Cardiac muscle cell (in vitro differentiated cells and primary cell): ENCODE measurements around the gene GLT8D2. TPM values are rescaled to one million over a fixed set of nuclear protein-coding genes. Genes with fewer than 3 reads are reported as not detected.

ENCODE experiments used
- DNase-seq, 2 donors: peaks; one replicate each; pipeline versions ENCODE4 v3.0.0 to v3.0.0-alpha.2; 2010 to 2017; ENCODE audit warnings: low read depth in 1 of 2, low spot score in 1 of 2
- H3K27ac ChIP-seq: fragments of 200-600 bp; sonication (generic); 2 replicates; pipeline ENCODE4 v1.5.1; 2016
- H3K27me3 ChIP-seq: fragments of 200-600 bp; sonication (generic); 2 replicates; pipeline ENCODE4 v1.6.0; 2016; ENCODE audit warnings: control low read depth
- H3K36me3 ChIP-seq: fragments of 200-600 bp; sonication (generic); 2 replicates; pipeline ENCODE4 v1.5.1; 2016; ENCODE audit warnings: control low read depth
- H3K4me1 ChIP-seq: fragments of 200-600 bp; sonication (generic); 2 replicates; pipeline ENCODE4 v1.8.1; 2017; ENCODE audit warnings: low read depth, mild to moderate bottlenecking, mixed run types
- H3K4me3 ChIP-seq: fragments of 200-600 bp; sonication (generic); 2 replicates; pipeline ENCODE4 v1.5.1; 2016; ENCODE audit warnings: mild to moderate bottlenecking
- H3K9me3 ChIP-seq: fragments of 200-600 bp; sonication (generic); 2 replicates; pipeline ENCODE4 v1.5.1; 2017; ENCODE audit warnings: low read depth, mild to moderate bottlenecking, control low read depth
- polyA plus RNA-seq: library from polyadenylated mRNA; unstranded; fragments of >200 nt; fragmentation: Nextera tagmentation; extraction: Ambion mirVana; gene quantifications from 2 replicates; pipeline ENCODE4 v1.2.1, GENCODE V29; 2016
- total RNA-seq: library from RNA; depleted of rRNA; stranded (reverse); fragments of >200 nt; gene quantifications from 2 replicates; pipeline ENCODE4 v1.2.3, GENCODE V29; 2016
- TF ChIP-seq, protein P1 (sequence below): IDR thresholded peaks from 2 replicates; pipeline ENCODE4 v1.5.1; 2012; ENCODE audit warnings: low read depth, mild to moderate bottlenecking, low read length

The GLT8D2 gene
- total and polyA plus RNA-seq, 2 experiments from 2014 or later: 5.9 to 6.3 TPM

DNA sequence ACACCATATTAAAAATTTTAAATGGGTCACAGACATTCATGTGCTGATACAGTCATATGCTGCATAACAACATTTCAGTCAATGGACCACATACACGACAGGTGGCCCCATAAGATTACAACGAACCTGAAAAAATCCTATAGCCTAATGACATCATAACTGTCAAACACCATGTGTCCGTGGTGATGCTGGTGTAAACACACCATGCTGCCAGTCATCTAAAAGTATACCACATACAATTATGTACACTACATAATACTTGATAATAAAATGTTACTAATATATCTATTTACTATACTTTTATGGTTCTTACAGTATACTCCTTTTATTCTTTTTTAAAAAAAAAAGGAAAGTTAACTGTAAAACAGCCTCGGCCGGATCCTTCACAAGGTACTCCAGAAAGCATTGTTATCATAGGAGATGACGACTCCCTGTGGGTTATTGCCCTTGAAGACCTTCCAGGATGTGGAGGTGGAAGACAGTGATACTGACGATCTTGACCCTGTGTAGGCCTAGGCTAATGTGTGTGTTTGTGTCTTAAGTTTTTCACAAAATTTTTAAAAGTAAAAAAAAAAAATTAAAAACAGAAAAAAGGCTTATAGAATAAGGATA lies 89.3 kb downstream of the GLT8D2 start:
- Histone ChIP-seq H3K4me1 (peaks cover 20% of the 10 kb centered on the region), H3K36me3 (no peaks in the 10 kb centered on the region), H3K9me3 (no peaks in the 10 kb centered on the region), H3K27ac (no peak overlapping the region), H3K4me3 (no peak overlapping the region), H3K27me3 (no peaks in the 10 kb centered on the region)
- TF ChIP-seq, protein P1, sequence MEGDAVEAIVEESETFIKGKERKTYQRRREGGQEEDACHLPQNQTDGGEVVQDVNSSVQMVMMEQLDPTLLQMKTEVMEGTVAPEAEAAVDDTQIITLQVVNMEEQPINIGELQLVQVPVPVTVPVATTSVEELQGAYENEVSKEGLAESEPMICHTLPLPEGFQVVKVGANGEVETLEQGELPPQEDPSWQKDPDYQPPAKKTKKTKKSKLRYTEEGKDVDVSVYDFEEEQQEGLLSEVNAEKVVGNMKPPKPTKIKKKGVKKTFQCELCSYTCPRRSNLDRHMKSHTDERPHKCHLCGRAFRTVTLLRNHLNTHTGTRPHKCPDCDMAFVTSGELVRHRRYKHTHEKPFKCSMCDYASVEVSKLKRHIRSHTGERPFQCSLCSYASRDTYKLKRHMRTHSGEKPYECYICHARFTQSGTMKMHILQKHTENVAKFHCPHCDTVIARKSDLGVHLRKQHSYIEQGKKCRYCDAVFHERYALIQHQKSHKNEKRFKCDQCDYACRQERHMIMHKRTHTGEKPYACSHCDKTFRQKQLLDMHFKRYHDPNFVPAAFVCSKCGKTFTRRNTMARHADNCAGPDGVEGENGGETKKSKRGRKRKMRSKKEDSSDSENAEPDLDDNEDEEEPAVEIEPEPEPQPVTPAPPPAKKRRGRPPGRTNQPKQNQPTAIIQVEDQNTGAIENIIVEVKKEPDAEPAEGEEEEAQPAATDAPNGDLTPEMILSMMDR: no peak
- no peak for DNase-seq

DNA sequence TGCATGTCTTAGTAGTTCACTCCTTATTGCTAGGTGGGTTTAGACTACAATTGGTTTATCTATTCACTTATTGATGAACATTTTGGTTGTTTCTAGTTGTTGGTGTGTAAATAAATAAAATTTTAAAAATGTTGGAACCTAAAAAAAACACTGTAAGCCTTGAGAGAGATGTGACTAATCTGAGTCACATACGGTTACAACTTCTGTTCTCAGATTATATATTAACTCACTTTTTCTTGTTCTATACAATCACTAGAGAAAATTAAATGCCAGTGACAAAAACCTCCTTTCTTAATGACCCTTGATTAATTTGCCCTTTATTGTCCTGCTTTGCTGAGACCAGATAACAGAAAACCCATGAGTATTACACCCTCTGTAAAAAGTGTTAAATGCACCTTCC lies 91.4 kb downstream of the GLT8D2 start:
- H3K27ac ChIP-seq: peak overlapping the region; percentile 46

DNA sequence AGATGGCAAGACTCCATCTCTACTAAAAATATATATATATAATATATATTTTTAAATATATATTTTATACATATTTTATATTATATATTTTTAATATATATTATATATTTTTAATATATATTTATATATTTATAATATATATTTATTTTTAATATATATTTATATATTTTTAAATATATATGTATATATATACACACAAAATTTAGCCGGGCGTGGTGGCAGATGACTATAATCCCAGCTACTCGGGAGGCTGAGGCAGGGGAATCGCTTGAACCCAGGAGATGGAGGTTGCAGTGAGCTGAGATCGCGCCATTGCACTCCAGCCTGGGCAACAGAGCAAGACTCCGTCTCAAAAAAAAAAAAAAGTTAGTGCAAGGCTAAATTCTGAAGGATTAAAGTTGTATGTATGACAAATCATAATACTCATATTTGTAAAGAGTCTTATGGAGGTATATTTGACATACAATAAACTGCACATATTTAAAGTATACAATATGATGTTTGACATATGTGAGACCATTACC lies 92.1 kb downstream of the GLT8D2 start:
- Histone ChIP-seq H3K4me3 (peak overlapping the region; percentile 89), H3K9me3 (no peaks in the 10 kb centered on the region), H3K27me3 (no peaks in the 10 kb centered on the region), H3K27ac (peak overlapping the region; percentile 95), H3K4me1 (peaks cover 15% of the 10 kb centered on the region), H3K36me3 (peaks cover 13% of the 10 kb centered on the region)
- DNase-seq: no peak
- TF ChIP-seq, protein P1: no peak

More for the DNA sequence above, 91.4 kb downstream of the GLT8D2 start:
- peaks cover 7% of the 10 kb centered on the region for H3K36me3 ChIP-seq
- peaks cover 15% of the 10 kb centered on the region for H3K4me1 ChIP-seq
- H3K27me3 ChIP-seq: no peaks in the 10 kb centered on the region
- no peak overlapping the region for H3K4me3 ChIP-seq
- no peaks in the 10 kb centered on the region for H3K9me3 ChIP-seq
- TF ChIP-seq, protein P1: no peak
- no peak for DNase-seq

DNA sequence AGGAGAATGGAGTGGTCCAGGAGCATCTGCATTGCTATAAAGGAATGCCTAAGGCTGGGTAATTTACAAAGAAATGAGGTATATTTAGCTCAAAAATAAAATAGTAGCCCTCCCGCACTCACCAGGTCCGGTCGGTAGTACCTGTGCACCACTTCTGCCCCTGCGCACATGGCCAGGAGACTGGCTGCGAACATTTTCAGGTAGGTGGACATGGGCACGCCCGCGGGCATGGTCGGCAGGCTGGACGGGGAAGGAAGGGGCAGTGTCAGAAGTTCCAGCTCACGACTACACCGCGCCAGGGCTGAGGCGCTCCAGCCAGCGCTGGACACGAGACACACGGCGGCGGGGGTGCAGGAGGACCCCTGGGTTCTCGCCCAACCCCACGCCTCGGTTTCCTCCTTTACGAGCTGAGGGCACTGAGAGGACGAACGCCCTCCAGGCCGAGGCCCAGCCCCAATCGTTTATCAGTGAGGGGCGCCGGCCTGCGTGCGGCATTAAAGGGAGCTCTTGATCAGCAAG lies 93.4 kb downstream of the GLT8D2 start:
- peaks cover 15% of the 10 kb centered on the region for H3K4me1 ChIP-seq
- peak overlapping the region; percentile 95 for H3K27ac ChIP-seq
- DNase-seq: no peak
- TF ChIP-seq, protein P1: no peak
- H3K4me3 ChIP-seq: peak overlapping the region; percentile 89
- H3K27me3 ChIP-seq: no peaks in the 10 kb centered on the region
- no peaks in the 10 kb centered on the region for H3K9me3 ChIP-seq
- peaks cover 26% of the 10 kb centered on the region for H3K36me3 ChIP-seq

DNA sequence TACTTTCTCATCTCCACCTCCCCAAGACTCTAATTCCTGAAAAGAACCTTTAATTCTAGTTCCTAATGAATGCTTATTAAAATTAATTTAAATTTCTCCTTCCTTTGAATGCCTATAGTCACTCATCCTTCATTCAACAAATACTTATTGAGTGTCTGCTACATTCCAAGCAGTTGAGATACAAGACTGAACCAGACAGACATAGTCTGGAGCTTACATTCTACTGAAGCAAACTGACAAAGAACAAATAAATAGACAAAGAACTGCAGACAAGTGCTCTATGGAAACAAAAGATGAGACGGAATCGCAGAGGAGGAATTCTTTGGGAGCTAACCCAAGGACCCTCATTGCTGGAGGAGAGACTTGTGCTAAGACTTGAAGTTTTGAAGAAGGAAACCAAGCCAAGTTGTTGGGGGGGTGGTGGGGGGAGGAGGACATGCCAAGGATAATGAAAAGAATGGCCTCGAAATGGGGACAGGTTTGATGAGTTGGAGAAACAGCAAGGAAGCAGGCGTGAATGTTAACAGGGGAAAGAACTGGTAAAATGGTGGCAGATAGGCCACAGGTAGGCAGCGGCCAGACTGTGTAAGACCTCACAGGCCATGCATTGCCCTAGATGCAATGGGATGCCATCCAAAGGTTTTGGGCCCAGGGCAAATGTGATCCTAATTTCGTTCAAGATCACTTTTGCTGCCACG lies 94.0 kb downstream of the GLT8D2 start:
- peak overlapping the region; percentile 95 for H3K27ac ChIP-seq
- H3K9me3 ChIP-seq: no peaks in the 10 kb centered on the region
- peak overlapping the region; percentile 89 for H3K4me3 ChIP-seq
- TF ChIP-seq, protein P1: no peak
- peak in 1 of 2 donors; percentile 6 for DNase-seq
- H3K4me1 ChIP-seq: peaks cover 15% of the 10 kb centered on the region
- no peaks in the 10 kb centered on the region for H3K27me3 ChIP-seq
- peaks cover 32% of the 10 kb centered on the region for H3K36me3 ChIP-seq
